Effector memory CD4-positive, alpha-beta T cell (primary cell): ENCODE data around the gene STX1A.

Experiments used
- DNase-seq, 3 donors: peaks; one replicate each; pipeline ENCODE4 v3.0.0-alpha.2; 2020
- H3K27ac ChIP-seq: 2 replicates; pipeline ENCODE4 v1.7.0; 2013; ENCODE audit warnings: mild to moderate bottlenecking, low read length, moderate library complexity; ENCODE audit not compliant: insufficient read depth, poor library complexity, severe bottlenecking
- H3K27me3 ChIP-seq: replicated peaks from 2 replicates; pipeline ENCODE4 v1.7.0; 2013; ENCODE audit warnings: mild to moderate bottlenecking, low read length; ENCODE audit not compliant: insufficient read depth, control insufficient read depth, poor library complexity, severe bottlenecking
- H3K36me3 ChIP-seq: 2 replicates; pipeline ENCODE4 v1.7.0; 2013; ENCODE audit warnings: mild to moderate bottlenecking, low read length, moderate library complexity; ENCODE audit not compliant: control insufficient read depth, insufficient read depth
- H3K4me1 ChIP-seq: 2 replicates; pipeline ENCODE4 v1.7.0; 2013; ENCODE audit warnings: low read length, mild to moderate bottlenecking; ENCODE audit not compliant: control insufficient read depth, insufficient read depth, poor library complexity, severe bottlenecking
- H3K4me3 ChIP-seq: 2 replicates; pipeline ENCODE4 v1.7.0; 2013; ENCODE audit warnings: low read length, low read depth, mild to moderate bottlenecking; ENCODE audit not compliant: insufficient read depth, poor library complexity, severe bottlenecking
- H3K9me3 ChIP-seq: 2 replicates; pipeline ENCODE4 v1.7.0; 2013; ENCODE audit warnings: mild to moderate bottlenecking, low read length, moderate library complexity; ENCODE audit not compliant: control insufficient read depth

Gene STX1A

DNA sequence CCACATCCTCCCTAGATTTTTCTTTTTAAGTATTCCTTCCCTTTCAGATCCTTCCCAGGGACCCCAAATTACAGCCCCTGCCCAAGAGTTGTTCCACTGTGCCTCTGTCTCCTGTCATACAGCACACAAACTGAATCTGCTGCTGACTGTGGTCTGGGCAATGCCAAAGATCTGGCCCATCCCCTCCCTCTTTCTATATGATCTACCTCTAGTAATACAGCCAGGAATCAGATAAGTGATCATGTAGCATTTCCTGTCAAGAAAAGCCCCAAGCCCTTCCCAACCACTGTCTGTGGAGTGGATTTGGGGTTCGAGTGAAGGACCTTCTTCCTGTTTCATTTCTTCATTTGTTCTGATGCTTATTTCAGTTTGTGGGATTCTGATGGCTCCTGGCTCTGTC lies 6.7 kb downstream of the STX1A start:
- Histone ChIP-seq H3K4me1 (peaks cover 15% of the 10 kb centered on the region), H3K4me3 (no peak overlapping the region), H3K9me3 (no peaks in the 10 kb centered on the region), H3K36me3 (peaks cover 3% of the 10 kb centered on the region), H3K27ac (no peak overlapping the region), H3K27me3 (no peaks in the 10 kb centered on the region)
- DNase-seq = no peak

GRCh38 chr7:73708961-73709549 lies 10.4 kb downstream of the STX1A start:
- no peaks in the 10 kb centered on the region for H3K36me3 ChIP-seq
- H3K27me3 ChIP-seq = no peaks in the 10 kb centered on the region
- no peaks in the 10 kb centered on the region for H3K9me3 ChIP-seq
- DNase-seq = no peak
- no peak overlapping the region for H3K4me3 ChIP-seq
- no peaks in the 10 kb centered on the region for H3K4me1 ChIP-seq
- no peak overlapping the region for H3K27ac ChIP-seq

DNA sequence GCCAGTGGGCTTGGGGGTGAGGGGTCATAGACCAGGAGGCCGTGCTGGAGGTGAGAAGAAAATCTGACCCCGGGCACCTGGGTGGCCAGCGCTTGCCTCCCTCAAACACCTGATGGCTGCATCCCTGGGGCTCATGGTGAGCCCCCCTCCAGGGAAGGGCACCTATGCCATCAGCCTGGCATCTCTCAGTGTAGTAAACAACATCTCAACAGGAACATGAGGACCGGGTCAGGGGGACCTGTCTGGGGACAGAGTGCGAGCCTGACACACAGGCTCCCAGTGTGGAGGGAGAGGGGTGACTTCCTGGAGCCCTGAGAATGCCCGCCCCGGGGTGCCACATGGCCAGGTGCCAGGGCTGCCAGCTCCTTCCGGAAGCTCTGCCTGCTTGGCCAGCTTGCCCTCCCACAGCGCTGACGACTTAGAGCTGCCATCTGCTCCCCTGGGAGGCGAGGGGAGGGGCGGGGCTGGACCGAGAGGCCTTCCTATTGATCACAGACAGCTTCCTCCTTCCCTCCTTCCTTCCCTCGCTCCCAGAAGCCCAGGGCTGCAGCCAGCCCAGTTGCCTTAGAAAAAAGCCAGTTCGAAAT lies 12.3 kb downstream of the STX1A start:
- Histone ChIP-seq H3K36me3 (no peaks in the 10 kb centered on the region), H3K4me1 (no peaks in the 10 kb centered on the region), H3K9me3 (no peaks in the 10 kb centered on the region), H3K27ac (no peak overlapping the region), H3K4me3 (no peak overlapping the region), H3K27me3 (no peaks in the 10 kb centered on the region)
- DNase-seq = no peak

DNA sequence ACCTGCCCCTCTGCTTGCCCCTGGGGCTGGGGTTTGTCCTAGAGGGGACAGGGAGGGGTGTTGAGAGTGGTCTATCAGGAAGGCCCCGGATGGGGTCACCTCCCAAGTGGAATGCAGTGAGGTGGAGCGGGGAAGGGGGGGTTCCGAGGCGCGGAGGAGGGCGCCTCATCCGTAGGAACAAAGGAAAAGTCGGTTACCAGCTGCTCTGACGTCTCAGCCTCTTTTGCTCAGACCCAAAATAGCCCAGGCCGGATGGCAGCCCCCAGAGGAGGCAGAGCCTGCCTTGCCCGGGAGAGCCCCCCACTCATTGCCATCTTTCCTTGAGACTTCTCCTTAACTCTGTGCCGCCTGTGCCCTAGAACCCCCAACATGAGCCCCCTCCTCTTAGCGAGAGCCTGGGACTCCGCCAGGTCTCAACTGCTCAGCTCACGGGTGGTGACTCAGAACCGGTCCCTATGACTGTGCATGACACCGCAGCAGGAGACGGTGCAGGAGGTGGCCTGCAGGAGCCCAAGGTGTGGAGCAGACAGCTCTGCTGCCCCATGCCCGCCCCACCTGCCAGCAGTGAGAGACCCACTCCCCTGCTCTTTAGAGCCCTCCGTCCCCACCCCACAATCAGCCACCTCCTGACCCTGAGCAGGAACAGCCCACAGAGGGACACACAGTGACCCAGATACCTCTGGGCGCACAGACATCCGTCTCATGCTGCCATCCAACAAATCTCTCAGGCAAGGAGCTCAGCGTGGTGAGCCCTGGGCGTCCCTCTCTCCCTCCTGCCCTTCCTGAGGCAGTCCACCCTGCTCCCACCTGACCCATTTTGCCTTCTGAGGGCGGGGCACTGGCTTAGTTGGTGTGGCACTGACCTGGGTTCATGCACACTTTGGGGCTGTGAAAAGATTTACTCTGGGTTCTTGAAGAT lies 13.1 kb downstream of the STX1A start:
- no peak overlapping the region for H3K27ac ChIP-seq
- DNase-seq = no peak
- no peaks in the 10 kb centered on the region for H3K4me1 ChIP-seq
- H3K4me3 ChIP-seq = no peak overlapping the region
- H3K27me3 ChIP-seq = no peaks in the 10 kb centered on the region
- H3K9me3 ChIP-seq = no peaks in the 10 kb centered on the region
- no peaks in the 10 kb centered on the region for H3K36me3 ChIP-seq

- H3K9me3 ChIP-seq = no peaks in the 10 kb centered on the region
- no peak for DNase-seq
- no peak overlapping the region for H3K4me3 ChIP-seq
- no peaks in the 10 kb centered on the region for H3K36me3 ChIP-seq
- no peaks in the 10 kb centered on the region for H3K4me1 ChIP-seq
- H3K27me3 ChIP-seq = no peaks in the 10 kb centered on the region
- H3K27ac ChIP-seq = no peak overlapping the region
Observed at GRCh38 chr7:73705551-73705920, 13.9 kb downstream of the STX1A start.

DNA sequence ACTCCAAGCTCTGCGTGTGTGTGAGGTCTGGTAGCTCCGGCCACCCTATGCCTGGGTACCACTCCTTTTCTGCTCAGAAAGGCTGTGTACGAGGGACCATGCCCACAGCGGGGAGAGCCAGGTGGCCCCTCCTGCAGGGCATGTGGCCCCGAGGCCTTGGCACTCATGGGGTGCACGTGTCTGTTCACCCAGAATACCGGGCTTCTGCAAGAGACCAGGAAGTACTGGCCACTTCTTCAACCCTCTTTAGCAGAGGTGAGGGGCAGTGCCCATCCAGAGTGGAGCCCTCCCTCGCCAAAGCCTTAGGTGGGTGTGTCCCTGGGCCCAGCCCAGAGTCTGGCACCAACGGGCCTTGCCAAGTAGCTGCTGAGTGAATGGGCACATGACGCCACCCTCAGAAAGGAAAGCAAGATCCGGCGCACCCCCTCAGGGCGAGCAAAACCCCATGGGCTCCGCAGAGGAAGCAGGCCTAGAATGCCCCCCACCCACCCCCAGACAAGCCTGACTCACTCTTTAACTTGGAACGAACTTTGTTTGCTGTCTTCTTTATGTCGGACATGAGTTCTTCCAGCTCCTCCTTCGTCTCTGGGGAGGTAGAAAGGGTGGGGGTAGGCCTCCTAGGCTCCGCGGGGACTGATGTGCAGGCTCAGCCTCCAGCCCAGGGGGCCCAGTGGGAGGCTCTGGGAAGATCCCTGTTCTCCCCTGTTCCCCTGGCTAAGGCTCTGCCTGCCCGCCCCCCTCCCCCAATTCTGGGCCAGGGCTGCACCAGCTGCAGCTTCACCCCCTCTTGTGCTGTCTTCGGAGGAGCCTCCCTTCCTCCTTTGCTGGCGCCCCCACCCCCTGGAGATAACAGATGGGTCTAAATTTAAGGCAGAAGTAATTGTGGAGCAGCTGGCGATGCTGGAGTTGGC lies 14.6 kb downstream of the STX1A start:
- Histone ChIP-seq H3K27me3 (no peaks in the 10 kb centered on the region), H3K4me1 (no peaks in the 10 kb centered on the region), H3K4me3 (no peak overlapping the region), H3K9me3 (no peaks in the 10 kb centered on the region), H3K36me3 (no peaks in the 10 kb centered on the region), H3K27ac (no peak overlapping the region)
- DNase-seq = no peak

GRCh38 chr7:73703757-73704639 lies 15.5 kb downstream of the STX1A start:
- H3K4me3 ChIP-seq = no peak overlapping the region
- H3K36me3 ChIP-seq = peaks cover 8% of the 10 kb centered on the region
- no peaks in the 10 kb centered on the region for H3K4me1 ChIP-seq
- H3K27ac ChIP-seq = no peak overlapping the region
- no peaks in the 10 kb centered on the region for H3K9me3 ChIP-seq
- no peaks in the 10 kb centered on the region for H3K27me3 ChIP-seq
- no peak for DNase-seq

DNA sequence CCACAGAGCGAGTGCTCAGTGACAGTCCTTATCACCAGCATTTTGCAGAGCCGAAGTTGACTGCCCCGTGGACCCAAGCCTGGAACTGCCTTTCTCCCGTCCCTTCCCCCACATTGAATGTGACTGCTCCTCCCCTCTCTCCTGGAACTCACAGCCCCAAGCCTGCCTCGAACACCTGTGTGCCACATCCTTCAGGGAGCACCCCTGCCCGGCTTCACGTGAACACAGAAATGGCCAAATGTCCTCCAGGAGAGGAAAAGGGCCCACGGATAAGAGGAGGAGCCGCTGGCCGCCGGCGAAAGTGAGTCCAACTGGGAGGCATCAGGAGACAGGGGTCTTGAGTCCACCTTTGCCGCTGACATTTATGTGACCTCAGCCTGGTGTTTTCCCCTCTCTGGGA lies 16.2 kb downstream of the STX1A start:
- Histone ChIP-seq H3K4me1 (no peaks in the 10 kb centered on the region), H3K36me3 (peaks cover 16% of the 10 kb centered on the region), H3K27ac (no peak overlapping the region), H3K27me3 (no peaks in the 10 kb centered on the region), H3K4me3 (no peak overlapping the region), H3K9me3 (no peaks in the 10 kb centered on the region)
- no peak for DNase-seq

DNA sequence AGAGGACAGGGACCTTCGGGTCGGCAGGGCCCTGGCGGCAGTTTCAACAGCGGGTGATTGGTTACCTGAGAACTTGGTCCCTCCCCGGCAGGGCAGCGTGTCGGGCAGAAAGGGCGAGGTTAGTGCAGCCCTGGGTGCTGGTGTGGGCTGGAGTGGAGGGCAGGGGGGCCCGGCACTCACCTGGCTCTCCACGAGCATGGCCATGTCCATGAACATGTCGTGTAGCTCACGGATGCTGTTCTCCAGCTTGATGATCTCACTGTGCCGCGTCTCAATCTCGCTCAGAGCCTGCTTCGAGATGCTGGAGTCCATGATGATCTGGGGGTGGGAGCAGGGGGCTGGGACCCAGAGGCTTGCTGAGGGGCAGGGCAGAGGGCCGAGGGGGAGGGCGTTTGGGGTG lies 16.8 kb downstream of the STX1A start:
- Histone ChIP-seq H3K9me3 (no peaks in the 10 kb centered on the region), H3K36me3 (peaks cover 20% of the 10 kb centered on the region), H3K4me3 (no peak overlapping the region), H3K4me1 (no peaks in the 10 kb centered on the region), H3K27me3 (no peaks in the 10 kb centered on the region), H3K27ac (no peak overlapping the region)
- no peak for DNase-seq
